GM19452 (cell line): ENCODE results near the gene CALD1.

Experiments
- ATAC-seq: cut with Tn5 transposase; IDR thresholded peaks from one replicate; pipeline ENCODE4 v1.9.1; 2021; ENCODE audit not compliant: unreplicated experiment

CALD1 gene

GRCh38 chr7:134993877-134994456, 214.5 kb downstream of the CALD1 start:
- ATAC-seq, result no peak

- peak; percentile 40 for ATAC-seq
These were observed 216.0 kb downstream of the CALD1 start for GRCh38 chr7:134995239-134996096.

GRCh38 chr7:134996097-134996550, 216.7 kb downstream of the CALD1 start:
- ATAC-seq, result peak; percentile 39

GRCh38 chr7:134997214-134997885, 217.9 kb downstream of the CALD1 start:
- ATAC-seq, result no peak

GRCh38 chr7:134999136-134999535, 219.7 kb downstream of the CALD1 start:
- ATAC-seq, result no peak

GRCh38 chr7:135001390-135002165, 222.1 kb downstream of the CALD1 start:
- no peak for ATAC-seq

GRCh38 chr7:135012229-135012628, 232.8 kb downstream of the CALD1 start:
- no peak for ATAC-seq
